HepG2 (cell line): ENCODE results near the gene MTIF2. TPM values are rescaled to one million over a fixed set of nuclear protein-coding genes. Genes with fewer than 3 reads are reported as not detected.

Experiments used
- ATAC-seq: fragments of 200-7000 bp; cut with Tn5 transposase; 3 replicates; pipeline ENCODE4 v1.9.1; 2020; ENCODE audit warnings: mild to moderate bottlenecking, moderate library complexity
- BruUV-seq: library from RNA; stranded (reverse); fragments of 400-500 nt; replicated peaks from 2 replicates; lab custom pipeline; 2021; lab: Mats Ljungman, UMichigan
- CTCF ChIA-PET: fragments of 300-600 bp; formaldehyde crosslinking; extraction: SDS; loops from one replicate; lab custom pipeline; 2021; ENCODE audit warnings: low total read pairs, inconsistent platforms, low intra/inter-chr PET ratio; lab: Yijun Ruan, JAX
- POLR2A ChIA-PET: fragments of 350-600 bp; sonication (Branson Sonifier 250); formaldehyde crosslinking; loops from one replicate; lab custom pipeline; 2020; ENCODE audit warnings: antibody characterized with exemption, inconsistent platforms; lab: Yijun Ruan, JAX
- DNase-seq: peaks from one replicate; pipeline ENCODE4 v3.0.0-alpha.2; 2015; ENCODE audit warnings: low spot score
- FAIRE-seq: peaks from 3 replicates; lab custom pipeline; 2011; peaks lifted over from hg19 to GRCh38; lab: Jason Lieb, UNC
- H2AFZ ChIP-seq: one replicate; pipeline ENCODE4 v1.6.1; 2011; ENCODE audit warnings: low read length, inconsistent platforms
- H3K27ac ChIP-seq: fragments of 300-600 bp; 3 replicates; pipeline ENCODE4 v1.8.0; 2011; ENCODE audit warnings: mixed run types, mild to moderate bottlenecking, mixed read lengths, low read length, inconsistent platforms; ENCODE audit not compliant: insufficient read depth; ENCODE audit errors: extremely low read length
- H3K27me3 ChIP-seq, 2 experiments: fragments of 200-600 bp in 1 of 2; 2 replicates in 1 of 2; 3 replicates in 1 of 2; pipeline versions ENCODE4 v1.6.0 to v1.8.0; 2011; ENCODE audit warnings: low read length in 2 of 2, mild to moderate bottlenecking in 2 of 2, moderate library complexity in 2 of 2, inconsistent platforms in 1 of 2; ENCODE audit not compliant: insufficient read depth in 2 of 2, control insufficient read depth in 1 of 2
- H3K36me3 ChIP-seq, 2 experiments: fragments of 200-600 bp in 1 of 2; replicated peaks in 1 of 2; 2 replicates in 1 of 2; 3 replicates in 1 of 2; pipeline versions ENCODE4 v1.5.1 to v1.8.0; 2011; ENCODE audit warnings: low read length in 2 of 2, inconsistent platforms in 1 of 2; ENCODE audit not compliant: insufficient read depth in 2 of 2, control insufficient read depth in 1 of 2
- H3K4me1 ChIP-seq: 2 replicates; pipeline ENCODE4 v1.5.1; 2012; ENCODE audit warnings: low read length, inconsistent platforms; ENCODE audit not compliant: insufficient read depth
- H3K4me2 ChIP-seq: 2 replicates; pipeline ENCODE4 v1.6.0; 2011; ENCODE audit warnings: low read depth, low read length, inconsistent platforms
- H3K4me3 ChIP-seq, 3 experiments: fragments of 200-600 bp in 1 of 3; sonication (generic), shearing (Covaris generic) in 1 of 3; replicated peaks in 1 of 3; 2 replicates each; pipeline ENCODE4 v1.5.1; 2011 to 2016; ENCODE audit warnings: low read length in 3 of 3, inconsistent platforms in 2 of 3, low read depth in 2 of 3, mild to moderate bottlenecking in 2 of 3, control low read depth in 1 of 3, mixed read lengths in 1 of 3; ENCODE audit not compliant: insufficient read depth in 1 of 3
- H3K79me2 ChIP-seq: one replicate; pipeline ENCODE4 v1.6.1; 2011; ENCODE audit warnings: low read length, inconsistent platforms; ENCODE audit not compliant: insufficient read depth
- H3K9ac ChIP-seq: 2 replicates; pipeline ENCODE4 v1.6.0; 2011; ENCODE audit warnings: mild to moderate bottlenecking, low read depth, low read length, inconsistent platforms; ENCODE audit not compliant: insufficient read depth
- H3K9me3 ChIP-seq: 2 replicates; pipeline ENCODE4 v1.5.1; 2012; ENCODE audit warnings: mild to moderate bottlenecking, low read length
- H4K20me1 ChIP-seq: 2 replicates; pipeline ENCODE4 v1.6.0; 2011; ENCODE audit warnings: inconsistent platforms, mild to moderate bottlenecking, low read length, moderate library complexity; ENCODE audit not compliant: insufficient read depth
- E2F1 ChIP-seq: sonication (generic); formaldehyde crosslinking; IDR thresholded peaks from 2 replicates; pipeline ENCODE4 v1.5.0; 2020; ENCODE audit warnings: missing genetic modification reagents
- FIP1L1 ChIP-seq: fragments of 200-400 bp; formaldehyde crosslinking; IDR thresholded peaks from 2 replicates; pipeline ENCODE4 v1.6.1; 2018; ENCODE audit warnings: low read depth, mild to moderate bottlenecking, low read length, moderate library complexity, borderline replicate concordance; ENCODE audit not compliant: insufficient read depth
- FOXO4 ChIP-seq: sonication (generic); formaldehyde crosslinking; conservative IDR thresholded peaks from 2 replicates; pipeline ENCODE4 v1.8.1; 2023; ENCODE audit warnings: missing genetic modification reagents
- HES4 ChIP-seq: sonication (generic); formaldehyde crosslinking; IDR thresholded peaks from 2 replicates; pipeline ENCODE4 v1.9.0; 2021; ENCODE audit warnings: mild to moderate bottlenecking, missing genetic modification reagents, borderline replicate concordance
- HNF4G ChIP-seq, 2 experiments: sonication (generic) in 1 of 2; formaldehyde crosslinking in 1 of 2; IDR thresholded peaks; 2 replicates each; pipeline versions ENCODE4 v1.4.0 to v1.6.1; 2011 to 2020; ENCODE audit warnings: borderline replicate concordance in 2 of 2, low read depth in 2 of 2, mild to moderate bottlenecking in 2 of 2, low read length in 1 of 2, missing genetic modification reagents in 1 of 2, moderate library complexity in 1 of 2
- HOXA9 ChIP-seq: sonication (generic); formaldehyde crosslinking; IDR thresholded peaks from 2 replicates; pipeline ENCODE4 v1.8.1; 2022; ENCODE audit warnings: missing genetic modification reagents, mild to moderate bottlenecking, moderate library complexity, borderline replicate concordance
- IRX3 ChIP-seq: sonication (generic); formaldehyde crosslinking; IDR thresholded peaks from 2 replicates; pipeline ENCODE4 v1.8.1; 2023; ENCODE audit warnings: mild to moderate bottlenecking, low read depth, missing genetic modification reagents, borderline replicate concordance
- NR2F2 ChIP-seq: IDR thresholded peaks from 2 replicates; pipeline ENCODE4 v1.6.1; 2012; ENCODE audit warnings: low read depth, inconsistent platforms, borderline replicate concordance
- SAFB2 ChIP-seq: sonication (generic); formaldehyde crosslinking; IDR thresholded peaks from 2 replicates; pipeline ENCODE4 v1.5.1; 2020; ENCODE audit warnings: missing genetic modification reagents, low read depth, mild to moderate bottlenecking, borderline replicate concordance
- TBX2 ChIP-seq: sonication (generic); formaldehyde crosslinking; IDR thresholded peaks from 2 replicates; pipeline ENCODE4 v1.5.0; 2020; ENCODE audit warnings: missing genetic modification reagents, mild to moderate bottlenecking, borderline replicate concordance
- TSC22D2 ChIP-seq: sonication (generic); formaldehyde crosslinking; IDR thresholded peaks from 2 replicates; pipeline ENCODE4 v1.5.1; 2020; ENCODE audit warnings: missing genetic modification reagents, mild to moderate bottlenecking, borderline replicate concordance
- XRCC5 ChIP-seq: fragments of 200-400 bp; formaldehyde crosslinking; optimal IDR thresholded peaks from 2 replicates; pipeline ENCODE3; 2017; ENCODE audit warnings: mild to moderate bottlenecking, low read length
- ZBTB37 ChIP-seq: sonication (generic); formaldehyde crosslinking; IDR thresholded peaks from 2 replicates; pipeline ENCODE4 v1.4.0; 2020; ENCODE audit warnings: mild to moderate bottlenecking, missing genetic modification reagents
- ZNF530 ChIP-seq: sonication (generic); formaldehyde crosslinking; IDR thresholded peaks from 2 replicates; pipeline ENCODE4 v1.5.0; 2020; ENCODE audit warnings: low read depth, mild to moderate bottlenecking, missing genetic modification reagents
- ZNF549 ChIP-seq: sonication (generic); formaldehyde crosslinking; IDR thresholded peaks from 2 replicates; pipeline ENCODE4 v1.5.0; 2020; ENCODE audit warnings: missing genetic modification reagents
- ZNF552 ChIP-seq: sonication (generic); formaldehyde crosslinking; IDR thresholded peaks from 2 replicates; pipeline ENCODE4 v1.9.0; 2022; ENCODE audit warnings: missing genetic modification reagents, mild to moderate bottlenecking, borderline replicate concordance
- ZNF563 ChIP-seq: sonication (generic); formaldehyde crosslinking; IDR thresholded peaks from 2 replicates; pipeline ENCODE4 v1.8.0; 2022; ENCODE audit warnings: mild to moderate bottlenecking, moderate library complexity, missing genetic modification reagents
- ZNF572 ChIP-seq: sonication (generic); formaldehyde crosslinking; IDR thresholded peaks from 2 replicates; pipeline ENCODE4 v1.5.1; 2020; ENCODE audit warnings: mild to moderate bottlenecking, missing genetic modification reagents
- WGBS: methylation state at CpG from one replicate; pipeline ENCODE4 v1.1.6; 2017; ENCODE audit warnings: low lambda C conversion rate; 5-methylcytosine and 5-hydroxymethylcytosine counted together
- in situ Hi-C: cut with HindIII; loops from 2 replicates; pipeline ENCODE4 v1.10.0; 2017; ENCODE audit warnings: low pct_unique_long_range_greater_than_20kb; ENCODE audit not compliant: extremely low pct_ligation_motif_present
- intact Hi-C: fragments of 100-400 bp; cut with micrococcal nuclease; formaldehyde crosslinking; loops from one replicate; pipeline ENCODE4 v1.10.0; 2022; ENCODE audit not compliant: unreplicated experiment
- polyA plus RNA-seq, 8 experiments: library from polyadenylated mRNA; depleted of rRNA in 3 of 8; stranded (reverse) in 7 of 8; unstranded in 1 of 8; fragments of >200 nt; fragmentation: Illumina TruSeq in 4 of 8; extraction: Trizol in 4 of 8; gene quantifications; 2 replicates each; pipeline versions ENCODE4 v1.2.1 to v1.2.3, GENCODE V29; 2011 to 2016; ENCODE audit warnings: low read depth in 4 of 8, missing spikeins in 1 of 8, mixed read lengths in 1 of 8; ENCODE audit not compliant: insufficient read depth in 1 of 8
- total RNA-seq, 5 experiments: library from RNA; depleted of rRNA; stranded (reverse); fragments of >200 nt; fragmentation: Illumina TruSeq; extraction: Trizol; gene quantifications; 2 replicates each; pipeline ENCODE4 v1.2.3, GENCODE V29; 2016; ENCODE audit warnings: low read depth in 1 of 5

MTIF2 gene
- total and polyA plus RNA-seq, 2 of the 13 experiments (the other 11 are each of a cell fraction or from before 2014, with no cell fraction given), result 32.1 to 92.1 TPM

- Histone ChIP-seq H3K4me2 (no peak overlapping the region), H3K27ac (no peak overlapping the region), H3K4me1 (peaks cover 37% of the 10 kb centered on the region), H3K79me2 (peaks cover 27% of the 10 kb centered on the region), H2AFZ (no peak overlapping the region), H3K27me3 (no peaks in the 10 kb centered on the region; a peak in 1 of 5 replicates), H3K9ac (no peak overlapping the region), H3K9me3 (no peaks in the 10 kb centered on the region), H3K4me3 (no peak overlapping the region), H3K36me3 (peaks cover 4 to 31% of the 10 kb centered on the region in 2 experiments; a peak in 4 of 5 replicates), H4K20me1 (peaks cover 16% of the 10 kb centered on the region)
- ATAC-seq (no peak), FAIRE-seq (no peak), DNase-seq (no peak)
- no TSS peak for BruUV-seq
- in situ Hi-C loops (no loop called here), intact Hi-C loops (loop anchor here (10.0 kb wide), 3 partner anchors 178 to 278 kb away; partner anchors contain the start of genes CCDC88A, CFAP36 and RTN4)
- WGBS, result 96% methylated on average over 2 of the region's 2 CpGs
- ChIA-PET CTCF (no interaction called here), POLR2A (interaction anchor here (1.3 kb wide), 1 partner anchor 69 kb away, joined by 3 read pairs; no protein-coding TSS in a partner anchor)
- TF ChIP-seq SAFB2 (CRISPR knock-in tag), result no peak
- TF ChIP-seq E2F1, result 0 out of 2 replicates have a peak, but pooled peaks have one; percentile 17
- TF ChIP-seq HES4 (CRISPR knock-in tag), result no peak
- TF ChIP-seq IRX3 (CRISPR knock-in tag), result no peak
- TF ChIP-seq XRCC5, result no peak
- TF ChIP-seq FIP1L1, result no peak
- no peak for TF ChIP-seq ZNF572
- no peak for TF ChIP-seq TBX2 (CRISPR knock-in tag)
- no peak for TF ChIP-seq HNF4G (IDR thresholded peaks at IDR 0.05; ENCODE audit: borderline replicate concordance, low read depth, low read length)
- TF ChIP-seq HNF4G (CRISPR knock-in tag; IDR thresholded peaks at IDR 0.05; ENCODE audit: borderline replicate concordance, low read depth), result no peak
- no peak for TF ChIP-seq ZNF563 (CRISPR knock-in tag)
- no peak for TF ChIP-seq ZBTB37 (CRISPR knock-in tag)
- no peak for TF ChIP-seq NR2F2
- TF ChIP-seq HOXA9 (CRISPR knock-in tag), result no peak
- TF ChIP-seq ZNF549 (CRISPR knock-in tag), result no peak
- TF ChIP-seq ZNF530 (CRISPR knock-in tag), result no peak
- TF ChIP-seq TSC22D2 (CRISPR knock-in tag), result no peak
- TF ChIP-seq FOXO4 (CRISPR knock-in tag), result no peak
- TF ChIP-seq ZNF552 (CRISPR knock-in tag), result no peak
Observed at GRCh38 chr2:55236992-55237543, 32.0 kb downstream of the MTIF2 start.
